ENCODE measurements around the gene PDHB.
"Not testable (repeated sequence)": the region's sequence is repeated elsewhere in the genome, so short reads cannot be mapped to it uniquely, and the experiment has no call there.

The PDHB gene

GRCh38 chr3:58433400-58434167, at the start of gene PDHB:
Gene PDHB (minus strand): TSS chr3:58433832. CDS start chr3:58433809, 23 bp downstream.
- peak; percentile 91 for DNase-seq

GRCh38 chr3:58482917-58483636, 49.4 kb upstream of the PDHB start:
- DNase-seq: no peak

DNA sequence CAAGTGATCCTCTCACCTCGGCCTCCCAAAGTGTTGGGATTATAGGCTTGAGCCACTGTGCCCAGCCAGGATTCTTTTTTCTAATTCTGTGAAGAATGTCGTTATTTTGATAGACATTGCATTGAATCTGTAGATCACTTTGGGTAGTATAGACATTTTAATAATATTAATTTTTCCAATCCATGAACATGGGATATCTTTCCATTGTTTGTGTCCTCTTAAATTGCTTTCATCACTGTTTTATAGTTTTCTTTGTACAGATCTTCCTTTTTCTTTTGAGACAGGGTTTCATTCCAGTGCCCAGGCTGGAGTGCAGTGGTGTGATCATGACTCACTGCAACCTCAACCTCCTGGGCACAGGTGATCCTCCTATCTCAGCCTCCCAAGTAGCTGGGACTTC, 46.7 kb upstream of the PDHB start:
- DNase-seq: no peak

DNA sequence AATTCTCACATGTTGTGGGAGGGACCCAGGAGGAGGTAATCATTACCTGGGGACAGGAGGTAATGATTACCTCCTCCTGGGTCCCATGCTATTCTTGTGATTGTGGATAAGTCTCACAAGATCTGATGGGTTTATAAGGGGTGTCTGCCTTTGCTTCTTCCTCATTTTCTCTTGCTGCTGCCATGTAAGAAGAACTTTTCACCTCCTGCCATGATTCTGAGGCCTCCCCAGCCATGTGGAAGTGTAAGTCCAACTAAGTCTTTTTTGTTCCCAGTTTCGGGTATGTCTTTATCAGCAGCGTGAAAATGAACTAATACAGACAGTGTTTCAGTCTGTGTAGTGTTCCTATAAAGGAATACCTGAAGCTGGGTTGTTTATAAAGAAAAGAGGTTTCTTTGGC, 45.1 kb upstream of the PDHB start:
- no peak for DNase-seq

DNA sequence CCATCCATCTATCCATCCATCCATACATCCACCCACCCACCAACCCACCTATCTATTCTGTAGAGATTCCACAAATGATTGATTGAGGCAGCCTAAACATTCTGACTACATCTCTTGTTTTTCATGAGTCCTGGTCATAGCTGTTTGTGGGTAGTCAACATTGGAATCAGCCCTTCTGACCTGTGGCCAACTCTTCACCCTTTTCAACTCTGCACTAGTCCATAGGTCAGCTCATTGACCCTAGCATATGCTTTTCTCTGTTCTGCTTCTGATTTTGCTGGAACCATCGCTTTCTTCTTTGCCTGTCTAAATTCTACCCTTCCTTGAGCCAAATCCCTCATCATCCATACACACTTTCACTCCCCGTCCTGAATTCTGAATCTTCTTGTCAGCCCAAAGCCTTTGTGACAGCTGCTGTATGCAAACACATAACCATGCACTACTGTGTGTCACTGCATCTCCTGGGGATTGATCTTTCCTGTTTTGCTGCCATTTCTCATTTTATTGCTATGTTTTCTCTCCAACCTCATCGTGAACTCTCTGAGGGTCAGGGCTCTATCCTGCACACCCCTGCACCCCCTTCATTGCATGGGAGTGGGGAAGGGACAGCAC, 41.4 kb upstream of the PDHB start:
- no peak for DNase-seq

GRCh38 chr3:58474348-58474911, 40.8 kb upstream of the PDHB start:
- DNase-seq: no peak

DNA sequence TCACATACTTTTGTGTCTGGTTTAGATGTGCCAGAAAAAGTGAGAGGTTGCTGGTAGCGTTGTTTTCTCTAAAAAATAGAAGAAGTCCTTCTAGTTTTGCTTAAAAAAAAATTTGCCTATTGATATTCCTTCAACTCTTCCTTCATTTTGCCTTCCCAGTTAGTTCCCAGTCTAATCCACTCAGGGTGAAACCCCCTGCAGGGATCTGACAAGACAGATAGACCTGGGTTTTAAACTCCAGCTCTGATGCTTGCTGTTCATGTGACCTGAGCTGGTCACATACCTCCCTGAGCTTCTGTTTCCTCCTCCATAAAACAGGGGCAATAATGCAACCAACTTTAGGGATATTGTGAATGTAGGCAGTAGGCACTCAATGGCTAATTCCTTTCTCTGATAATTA, 39.6 kb upstream of the PDHB start:
- DNase-seq: no peak

GRCh38 chr3:58471025-58471887, 37.6 kb upstream of the PDHB start:
- peak; percentile 62 for DNase-seq

- no peak for DNase-seq
These were observed 36.9 kb upstream of the PDHB start for GRCh38 chr3:58470363-58471024.

DNA sequence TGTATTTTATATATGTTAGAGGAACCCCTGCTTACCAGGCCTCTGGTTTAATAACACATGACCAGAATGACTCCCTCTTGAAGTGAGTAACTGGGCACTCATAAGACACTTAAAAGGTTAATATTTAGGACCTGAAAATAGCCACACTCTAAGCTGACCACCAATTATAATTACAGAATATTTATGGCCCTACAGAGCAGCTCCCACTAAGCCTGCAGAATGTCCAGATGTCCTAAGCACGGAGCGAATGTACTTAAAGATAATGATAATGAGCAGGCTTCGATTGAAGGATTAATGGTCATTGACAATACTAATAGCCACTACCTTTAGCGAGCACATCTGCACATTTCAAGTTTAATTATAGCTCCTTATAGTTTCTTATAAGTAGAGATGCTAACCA, 35.5 kb upstream of the PDHB start:
- DNase-seq: no peak

- no peak for DNase-seq
These were observed 33.4 kb upstream of the PDHB start for GRCh38 chr3:58466899-58467563.

DNA sequence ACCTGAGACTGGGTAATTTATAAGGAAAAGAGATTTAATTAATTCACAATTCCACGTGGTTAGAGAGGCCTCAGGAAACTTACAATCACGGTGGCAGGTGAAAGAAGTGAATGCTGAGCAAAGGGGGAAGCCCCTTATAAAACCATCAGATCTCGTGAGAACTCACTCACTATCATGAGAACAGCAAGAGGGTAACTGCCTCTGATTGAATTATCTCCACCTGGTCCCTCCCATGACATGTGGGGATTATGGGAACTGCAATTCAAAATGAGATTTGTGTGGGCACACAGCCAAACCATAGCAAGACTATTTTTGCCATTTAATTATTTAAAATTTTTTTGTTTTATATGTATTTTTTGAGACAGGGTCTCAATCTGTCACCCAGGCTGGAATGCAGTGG, 31.2 kb upstream of the PDHB start:
- DNase-seq: peak; percentile 16

GRCh38 chr3:58463942-58464271, 30.3 kb upstream of the PDHB start:
- DNase-seq: no peak

DNA sequence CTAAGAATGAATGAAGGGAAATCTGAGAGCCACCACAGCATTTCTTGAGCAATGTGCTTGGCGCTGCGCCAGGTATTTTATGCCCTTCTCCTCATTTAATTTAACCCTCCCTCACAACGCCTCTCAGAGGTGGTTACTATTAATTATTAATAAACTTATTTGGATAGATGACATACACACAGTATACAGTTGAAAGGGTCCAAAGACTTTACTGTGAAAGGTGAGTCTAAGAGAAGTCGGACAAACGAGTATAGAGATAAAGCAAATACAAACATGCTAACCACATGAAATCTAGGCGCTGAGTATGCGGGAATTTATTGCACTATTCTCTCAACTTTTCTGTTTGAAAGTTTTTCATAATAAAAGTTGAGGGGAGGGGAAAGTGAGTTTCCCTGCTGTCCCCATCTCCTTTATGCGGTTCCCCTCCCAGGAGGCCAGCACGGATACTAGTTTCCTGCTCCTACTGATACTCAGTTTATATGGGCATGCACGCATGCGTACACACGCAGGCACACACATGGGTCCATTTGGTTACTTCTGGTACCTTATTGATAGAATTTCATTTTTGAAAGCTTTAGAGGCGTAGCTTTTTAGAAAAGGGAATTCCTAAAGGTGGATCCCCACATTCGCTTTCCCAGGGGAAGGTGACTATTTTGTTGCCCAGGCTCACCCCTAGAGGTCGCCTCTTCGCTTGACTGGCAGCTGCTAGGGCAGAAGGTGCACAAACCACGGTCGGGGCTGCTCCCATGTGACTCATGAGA, 29.7 kb upstream of the PDHB start:
- DNase-seq: peak; percentile 83

DNA sequence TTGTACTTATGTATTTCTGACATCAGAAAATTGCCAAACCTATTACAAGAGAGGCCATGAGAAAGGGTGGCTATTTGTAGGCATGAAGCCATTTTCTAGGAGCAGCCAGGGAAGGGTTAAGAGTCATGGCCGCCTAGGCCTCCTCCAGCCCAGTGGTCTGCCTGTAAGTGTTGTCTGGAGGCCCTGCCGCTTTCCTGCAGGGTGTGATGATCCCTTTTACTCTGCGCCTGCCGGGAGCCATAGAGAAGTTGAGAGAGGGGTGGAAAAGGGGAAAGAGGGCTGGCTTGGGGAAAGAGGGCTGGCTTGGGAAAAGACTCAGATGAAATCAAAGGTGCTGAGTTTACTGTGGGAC, 29.2 kb upstream of the PDHB start:
- no peak for DNase-seq

DNA sequence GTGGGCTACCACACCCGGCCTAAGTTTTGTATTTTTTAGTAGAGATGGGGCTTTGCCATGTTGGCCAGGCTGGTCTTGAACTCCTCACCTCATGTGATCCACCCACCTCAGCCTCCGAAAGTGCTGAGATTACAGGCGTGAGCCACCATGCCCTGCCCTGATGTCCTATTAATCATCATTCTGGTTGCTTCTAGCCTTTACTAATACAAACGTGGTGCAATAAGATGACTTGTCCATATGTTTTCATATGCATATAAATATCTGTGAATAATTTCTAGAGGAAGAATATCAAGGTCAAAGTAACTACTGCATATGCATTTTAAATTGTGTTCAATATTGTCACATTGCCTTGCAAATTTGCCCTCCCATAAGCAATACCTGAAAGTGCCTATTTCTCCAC, 25.5 kb upstream of the PDHB start:
- no peak for DNase-seq

- no peak for DNase-seq
These were observed 18.5 kb upstream of the PDHB start for GRCh38 chr3:58452176-58452575.

- no peak for DNase-seq
These were observed 8.2 kb upstream of the PDHB start for GRCh38 chr3:58441514-58442450.

DNA sequence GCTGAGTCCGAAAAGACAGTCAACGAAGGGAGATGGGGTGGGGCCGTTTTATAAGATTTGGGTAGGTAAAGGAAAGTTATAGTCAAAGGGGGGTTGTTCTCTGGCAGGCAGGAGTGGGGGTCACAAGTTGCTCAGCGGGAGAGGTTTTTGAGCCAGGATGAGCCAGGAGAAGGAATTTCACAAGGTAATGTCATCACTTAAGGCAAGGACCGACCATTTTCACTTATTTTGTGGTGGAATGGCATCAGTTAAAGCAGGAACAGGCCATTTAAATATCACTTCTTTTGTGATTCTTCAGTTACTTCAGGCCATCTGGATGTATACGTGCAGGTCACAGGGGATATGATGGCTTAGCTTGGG, 7.3 kb upstream of the PDHB start:
- DNase-seq: not testable (repeated sequence)

DNA sequence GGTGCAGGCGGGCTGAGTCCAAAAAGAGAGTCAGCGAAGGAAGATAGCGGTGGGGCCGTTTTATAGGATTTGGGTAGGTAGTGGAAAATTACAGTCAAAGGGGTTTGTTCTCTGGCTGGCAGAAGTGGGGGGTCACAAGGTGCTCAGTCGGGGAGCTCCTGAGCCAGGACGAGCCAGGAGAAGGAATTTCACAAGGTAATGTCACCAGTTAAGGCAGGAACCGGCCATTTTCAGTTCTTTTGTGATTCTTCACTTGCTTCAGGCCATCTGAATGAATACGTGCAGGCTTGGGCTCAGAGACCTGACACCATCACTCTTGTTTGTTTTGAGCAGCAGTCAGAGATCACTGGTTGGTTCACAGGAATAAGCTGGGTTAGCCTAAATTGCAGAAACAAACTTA, 3.6 kb upstream of the PDHB start:
- DNase-seq: not testable (repeated sequence)

Measured in stimulated activated CD4-positive, alpha-beta T cell treated with anti-CD3 and anti-CD28 coated beads, Interleukin-4, amount 100 ng/mL, for 24 hours (primary cell).